ENCODE results near the gene ESPNL.

The ESPNL gene

GRCh38 chr2:238130111-238130695 lies 30.1 kb downstream of the ESPNL start:
- H2BK5ac ChIP-seq (ENCODE audit: low read depth, low read length, poor library complexity, severe bottlenecking), result no peak overlapping the region
- no peak overlapping the region for H3K4me2 ChIP-seq (ENCODE audit: low read length, poor library complexity, severe bottlenecking)
- H3K14ac ChIP-seq (ENCODE audit: low read length in 2 of 2), result no peak overlapping the region
- H3K36me3 ChIP-seq (ENCODE audit: control insufficient read depth in 1 of 2, insufficient read depth in 2 of 2, low read depth in 1 of 2, low read length in 2 of 2), result no peaks in the 10 kb centered on the region
- no peak overlapping the region for H3K18ac ChIP-seq (ENCODE audit: low read depth in 1 of 2, low read length in 2 of 2)
- WGBS, result 87% methylated on average over 27 of the region's 28 CpGs
- no peak overlapping the region for H3K4me3 ChIP-seq (ENCODE audit: insufficient read depth in 1 of 2, low read depth in 1 of 2, low read length in 2 of 2)
- H3K23ac ChIP-seq (ENCODE audit: low read length in 2 of 2), result no peak overlapping the region
- H3K4me1 ChIP-seq (ENCODE audit: control insufficient read depth, insufficient read depth, low read depth, low read length), result peaks cover 3% of the 10 kb centered on the region
- H2BK120ac ChIP-seq (ENCODE audit: low read depth, low read length), result no peak overlapping the region
- no peak overlapping the region for H3K9ac ChIP-seq (ENCODE audit: low read length)
- H2BK12ac ChIP-seq (ENCODE audit: low read length in 2 of 2), result no peak overlapping the region
- no peak overlapping the region for H2AK5ac ChIP-seq (ENCODE audit: low read length, severe bottlenecking)
- H3K27me3 ChIP-seq (ENCODE audit: control insufficient read depth in 1 of 2, insufficient read depth in 1 of 2, low read length in 2 of 2), result no peaks in the 10 kb centered on the region
- no peak overlapping the region for H2BK15ac ChIP-seq (ENCODE audit: low read depth, poor library complexity, severe bottlenecking)
- peak overlapping the region; percentile 25 for H4K91ac ChIP-seq (ENCODE audit: low read length)
- H2AFZ ChIP-seq (ENCODE audit: low read depth, low read length), result no peak overlapping the region
- H3K4ac ChIP-seq (ENCODE audit: low read depth in 1 of 2, low read length in 2 of 2), result no peak overlapping the region
- H3K27ac ChIP-seq (ENCODE audit: low read length, poor library complexity, severe bottlenecking), result no peak overlapping the region
- no peak for DNase-seq
- no peak overlapping the region for H4K8ac ChIP-seq (ENCODE audit: low read length)
- H3K9me3 ChIP-seq (ENCODE audit: control insufficient read depth, low read length), result no peaks in the 10 kb centered on the region
- H3K79me1 ChIP-seq (replicated peaks; ENCODE audit: low read length, poor library complexity, severe bottlenecking), result no peaks in the 10 kb centered on the region

DNA sequence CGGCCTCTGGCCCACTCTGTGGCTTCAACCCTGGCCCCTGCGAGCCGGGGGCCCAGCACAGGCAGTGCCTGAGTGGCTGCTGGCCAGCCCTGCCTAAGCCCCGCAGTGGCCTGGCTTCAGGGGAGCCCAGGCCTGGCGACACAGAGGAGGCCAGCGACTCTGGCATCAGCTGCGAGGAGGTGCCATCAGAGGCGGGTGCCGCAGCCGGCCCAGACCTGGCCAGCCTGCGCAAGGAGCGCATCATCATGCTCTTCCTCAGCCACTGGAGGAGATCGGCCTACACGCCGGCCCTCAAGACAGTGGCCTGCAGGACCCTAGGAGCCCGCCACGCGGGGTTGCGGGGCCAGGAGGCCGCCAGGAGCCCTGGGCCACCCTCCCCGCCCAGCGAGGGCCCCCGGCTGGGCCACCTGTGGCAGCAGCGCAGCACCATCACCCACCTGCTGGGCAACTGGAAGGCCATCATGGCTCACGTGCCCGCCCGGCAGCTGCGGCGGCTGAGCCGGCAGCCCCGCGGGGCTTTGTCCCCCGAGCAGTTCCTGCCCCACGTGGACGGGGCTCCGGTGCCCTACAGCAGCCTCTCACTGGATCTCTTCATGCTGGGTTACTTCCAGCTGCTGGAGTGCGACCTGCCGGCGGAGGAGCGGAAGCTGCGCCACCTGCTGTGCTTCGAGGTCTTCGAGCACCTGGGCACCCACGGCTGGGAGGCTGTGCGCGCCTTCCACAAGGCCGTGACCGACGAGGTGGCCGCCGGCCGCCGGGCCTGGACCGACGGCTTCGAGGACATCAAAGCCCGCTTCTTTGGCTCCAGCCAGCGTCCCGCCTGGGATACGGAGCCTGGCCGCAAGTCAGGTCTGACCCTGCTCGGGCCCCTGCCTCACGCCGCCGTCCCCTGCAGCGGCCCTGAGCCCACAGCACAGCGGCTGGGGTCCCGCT lies 30.8 kb downstream of the ESPNL start:
- no peak overlapping the region for H2BK12ac ChIP-seq (ENCODE audit: low read length in 2 of 2)
- no peak overlapping the region for H3K9ac ChIP-seq (ENCODE audit: low read length)
- no peak for DNase-seq
- no peak overlapping the region for H2BK5ac ChIP-seq (ENCODE audit: low read depth, low read length, poor library complexity, severe bottlenecking)
- H3K4ac ChIP-seq (ENCODE audit: low read depth in 1 of 2, low read length in 2 of 2), result no peak overlapping the region
- H3K27ac ChIP-seq (ENCODE audit: low read length, poor library complexity, severe bottlenecking), result no peak overlapping the region
- no peak overlapping the region for H3K14ac ChIP-seq (ENCODE audit: low read length in 2 of 2)
- no peaks in the 10 kb centered on the region for H3K27me3 ChIP-seq (ENCODE audit: control insufficient read depth in 1 of 2, insufficient read depth in 1 of 2, low read length in 2 of 2)
- H3K9me3 ChIP-seq (ENCODE audit: control insufficient read depth, low read length), result no peaks in the 10 kb centered on the region
- H4K8ac ChIP-seq (ENCODE audit: low read length), result no peak overlapping the region
- H2BK15ac ChIP-seq (ENCODE audit: low read depth, poor library complexity, severe bottlenecking), result peak overlapping the region; percentile 8
- no peak overlapping the region for H2AK5ac ChIP-seq (ENCODE audit: low read length, severe bottlenecking)
- H3K4me2 ChIP-seq (ENCODE audit: low read length, poor library complexity, severe bottlenecking), result no peak overlapping the region
- no peaks in the 10 kb centered on the region for H3K36me3 ChIP-seq (ENCODE audit: control insufficient read depth in 1 of 2, insufficient read depth in 2 of 2, low read depth in 1 of 2, low read length in 2 of 2)
- no peak overlapping the region for H2BK120ac ChIP-seq (ENCODE audit: low read depth, low read length)
- peaks cover 3% of the 10 kb centered on the region for H3K4me1 ChIP-seq (ENCODE audit: control insufficient read depth, insufficient read depth, low read depth, low read length)
- H3K18ac ChIP-seq (ENCODE audit: low read depth in 1 of 2, low read length in 2 of 2), result no peak overlapping the region
- H2AFZ ChIP-seq (ENCODE audit: low read depth, low read length), result no peak overlapping the region
- WGBS, result 92% methylated on average over 68 of the region's 68 CpGs
- H3K23ac ChIP-seq (ENCODE audit: low read length in 2 of 2), result no peak overlapping the region
- H3K4me3 ChIP-seq (ENCODE audit: insufficient read depth in 1 of 2, low read depth in 1 of 2, low read length in 2 of 2), result no peak overlapping the region
- H4K91ac ChIP-seq (ENCODE audit: low read length), result peak overlapping the region; percentile 32
- no peaks in the 10 kb centered on the region for H3K79me1 ChIP-seq (replicated peaks; ENCODE audit: low read length, poor library complexity, severe bottlenecking)

DNA sequence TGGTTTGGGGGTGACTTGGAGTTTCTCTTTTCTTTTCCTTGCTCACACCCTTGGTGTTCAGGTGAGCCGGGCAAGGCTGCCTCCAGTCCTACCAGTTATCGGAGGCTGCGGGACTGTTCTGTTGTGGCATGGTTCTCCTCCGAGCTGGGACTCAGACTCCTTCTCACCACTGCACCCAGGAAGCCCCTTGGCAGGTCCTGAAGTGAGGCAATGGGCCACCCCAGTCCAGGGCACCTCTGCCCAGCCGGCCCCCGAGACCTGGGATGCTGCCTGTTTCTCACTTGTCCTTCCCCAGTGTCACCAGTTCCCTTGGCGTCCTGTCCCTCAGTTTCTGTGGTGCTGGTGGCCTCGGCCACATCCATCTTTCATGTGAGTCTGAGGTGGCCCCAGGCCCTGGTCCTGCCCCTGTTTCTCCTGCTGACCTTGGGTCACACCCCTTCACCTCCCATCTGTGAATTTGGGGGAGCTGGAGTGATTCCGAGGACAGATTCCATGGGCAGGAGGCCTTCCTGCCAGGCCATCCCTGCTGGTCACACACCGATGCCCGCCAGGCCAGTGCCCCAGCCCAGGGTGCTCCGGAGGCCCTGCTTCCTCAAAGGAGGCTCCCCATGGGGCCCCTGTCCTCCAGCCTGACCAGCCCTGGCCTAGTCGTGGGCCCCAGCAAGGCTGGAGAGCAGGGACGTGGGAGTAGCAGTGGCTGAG lies 31.8 kb downstream of the ESPNL start:
- no peak overlapping the region for H3K4me2 ChIP-seq (ENCODE audit: low read length, poor library complexity, severe bottlenecking)
- WGBS, result 91% methylated on average over 14 of the region's 14 CpGs
- no peak overlapping the region for H3K23ac ChIP-seq (ENCODE audit: low read length in 2 of 2)
- no peak overlapping the region for H3K18ac ChIP-seq (ENCODE audit: low read depth in 1 of 2, low read length in 2 of 2)
- H2BK5ac ChIP-seq (ENCODE audit: low read depth, low read length, poor library complexity, severe bottlenecking), result no peak overlapping the region
- DNase-seq, result no peak
- H2AK5ac ChIP-seq (ENCODE audit: low read length, severe bottlenecking), result no peak overlapping the region
- no peak overlapping the region for H4K8ac ChIP-seq (ENCODE audit: low read length)
- H3K36me3 ChIP-seq (ENCODE audit: control insufficient read depth in 1 of 2, insufficient read depth in 2 of 2, low read depth in 1 of 2, low read length in 2 of 2), result no peaks in the 10 kb centered on the region
- H3K4ac ChIP-seq (ENCODE audit: low read depth in 1 of 2, low read length in 2 of 2), result no peak overlapping the region
- no peak overlapping the region for H3K27ac ChIP-seq (ENCODE audit: low read length, poor library complexity, severe bottlenecking)
- no peaks in the 10 kb centered on the region for H3K79me1 ChIP-seq (replicated peaks; ENCODE audit: low read length, poor library complexity, severe bottlenecking)
- peaks cover 3% of the 10 kb centered on the region for H3K4me1 ChIP-seq (ENCODE audit: control insufficient read depth, insufficient read depth, low read depth, low read length)
- H3K9me3 ChIP-seq (ENCODE audit: control insufficient read depth, low read length), result no peaks in the 10 kb centered on the region
- H2AFZ ChIP-seq (ENCODE audit: low read depth, low read length), result no peak overlapping the region
- H2BK15ac ChIP-seq (ENCODE audit: low read depth, poor library complexity, severe bottlenecking), result no peak overlapping the region
- H2BK12ac ChIP-seq (ENCODE audit: low read length in 2 of 2), result no peak overlapping the region
- no peak overlapping the region for H3K9ac ChIP-seq (ENCODE audit: low read length)
- no peak overlapping the region for H3K14ac ChIP-seq (ENCODE audit: low read length in 2 of 2)
- H3K27me3 ChIP-seq (ENCODE audit: control insufficient read depth in 1 of 2, insufficient read depth in 1 of 2, low read length in 2 of 2), result no peaks in the 10 kb centered on the region
- H3K4me3 ChIP-seq (ENCODE audit: insufficient read depth in 1 of 2, low read depth in 1 of 2, low read length in 2 of 2), result no peak overlapping the region
- no peak overlapping the region for H4K91ac ChIP-seq (ENCODE audit: low read length)
- H2BK120ac ChIP-seq (ENCODE audit: low read depth, low read length), result no peak overlapping the region
